ENCODE results near the gene GNB4.

The GNB4 gene

GRCh38 chr3:179451265-179452175, at the start of gene GNB4:
Gene GNB4, minus strand, starts transcription at chr3:179451470. Its CDS starts 25,270 bp downstream, at chr3:179426200.
- peak within 1 kb of the TSS; percentile 89 for H3K4me3 ChIP-seq (ENCODE audit: low read depth, low read length)
- in situ Hi-C loops (cut with HindIII; ENCODE audit: low sequenced_read_pairs): no loop called here
- TF ChIP-seq, protein P1, sequence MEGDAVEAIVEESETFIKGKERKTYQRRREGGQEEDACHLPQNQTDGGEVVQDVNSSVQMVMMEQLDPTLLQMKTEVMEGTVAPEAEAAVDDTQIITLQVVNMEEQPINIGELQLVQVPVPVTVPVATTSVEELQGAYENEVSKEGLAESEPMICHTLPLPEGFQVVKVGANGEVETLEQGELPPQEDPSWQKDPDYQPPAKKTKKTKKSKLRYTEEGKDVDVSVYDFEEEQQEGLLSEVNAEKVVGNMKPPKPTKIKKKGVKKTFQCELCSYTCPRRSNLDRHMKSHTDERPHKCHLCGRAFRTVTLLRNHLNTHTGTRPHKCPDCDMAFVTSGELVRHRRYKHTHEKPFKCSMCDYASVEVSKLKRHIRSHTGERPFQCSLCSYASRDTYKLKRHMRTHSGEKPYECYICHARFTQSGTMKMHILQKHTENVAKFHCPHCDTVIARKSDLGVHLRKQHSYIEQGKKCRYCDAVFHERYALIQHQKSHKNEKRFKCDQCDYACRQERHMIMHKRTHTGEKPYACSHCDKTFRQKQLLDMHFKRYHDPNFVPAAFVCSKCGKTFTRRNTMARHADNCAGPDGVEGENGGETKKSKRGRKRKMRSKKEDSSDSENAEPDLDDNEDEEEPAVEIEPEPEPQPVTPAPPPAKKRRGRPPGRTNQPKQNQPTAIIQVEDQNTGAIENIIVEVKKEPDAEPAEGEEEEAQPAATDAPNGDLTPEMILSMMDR (IDR thresholded peaks at IDR 0.05; ENCODE audit: low read depth, low read length, missing control alignments): no peak
- DNase-seq (ENCODE audit: low read depth): peak; percentile 60

- DNase-seq (ENCODE audit: low read depth): no peak
- in situ Hi-C loops (cut with HindIII; ENCODE audit: low sequenced_read_pairs): no loop called here
- TF ChIP-seq, protein P1 (IDR thresholded peaks at IDR 0.05; ENCODE audit: low read depth, low read length, missing control alignments): no peak
- H3K4me3 ChIP-seq (ENCODE audit: low read depth, low read length): no peak overlapping the region
These were observed 44.2 kb upstream of the GNB4 start for GRCh38 chr3:179495483-179495882.

GRCh38 chr3:179493260-179493659, 42.0 kb upstream of the GNB4 start:
- no peak overlapping the region for H3K4me3 ChIP-seq (ENCODE audit: low read depth, low read length)
- TF ChIP-seq, protein P1 (IDR thresholded peaks at IDR 0.05; ENCODE audit: low read depth, low read length, missing control alignments): no peak
- DNase-seq (ENCODE audit: low read depth): no peak
- in situ Hi-C loops (cut with HindIII; ENCODE audit: low sequenced_read_pairs): no loop called here

DNA sequence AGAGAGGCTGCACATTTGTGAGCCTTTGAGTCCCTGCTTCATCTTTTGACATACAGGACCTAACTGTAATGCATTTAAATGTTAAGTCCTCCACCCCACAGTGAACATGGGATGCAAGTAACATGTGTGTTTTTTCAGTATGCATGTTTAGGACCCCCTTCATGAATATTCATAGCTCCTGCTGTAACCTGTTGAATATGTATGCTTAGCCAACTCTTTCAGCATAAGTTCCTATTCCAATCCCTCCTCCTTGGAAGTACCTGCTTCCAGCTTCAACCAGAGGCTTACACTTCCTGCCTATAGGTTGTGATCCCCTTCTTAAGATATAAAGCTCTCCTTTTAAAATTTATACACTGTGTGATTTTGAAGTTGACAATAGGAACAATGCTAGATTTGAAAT, 36.9 kb upstream of the GNB4 start:
- in situ Hi-C loops (cut with HindIII; ENCODE audit: low sequenced_read_pairs): no loop called here
- no peak for DNase-seq (ENCODE audit: low read depth)
- TF ChIP-seq, protein P1 (IDR thresholded peaks at IDR 0.05; ENCODE audit: low read depth, low read length, missing control alignments): no peak
- no peak overlapping the region for H3K4me3 ChIP-seq (ENCODE audit: low read depth, low read length)

DNA sequence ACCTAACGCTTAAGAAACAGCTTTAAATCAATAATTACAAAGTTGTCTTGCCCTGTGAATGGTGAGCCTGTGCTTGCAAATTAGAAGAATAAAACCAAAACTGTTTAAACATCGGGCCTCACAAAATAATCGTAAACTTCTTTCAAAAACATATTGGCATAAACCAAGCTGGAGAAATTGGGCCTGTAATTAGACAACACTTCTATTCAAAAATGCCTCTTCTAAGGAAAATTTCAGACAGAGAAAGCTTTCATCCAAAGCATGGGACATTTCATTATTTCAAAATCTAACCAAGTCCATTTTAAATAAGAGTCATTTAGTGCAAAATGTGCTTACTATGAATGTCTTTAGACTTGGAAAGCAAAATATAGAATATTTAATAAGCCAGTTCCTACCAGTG, 35.5 kb upstream of the GNB4 start:
- in situ Hi-C loops (cut with HindIII; ENCODE audit: low sequenced_read_pairs): no loop called here
- TF ChIP-seq, protein P1 (IDR thresholded peaks at IDR 0.05; ENCODE audit: low read depth, low read length, missing control alignments): no peak
- no peak for DNase-seq (ENCODE audit: low read depth)
- no peak overlapping the region for H3K4me3 ChIP-seq (ENCODE audit: low read depth, low read length)

- no peak for DNase-seq (ENCODE audit: low read depth)
- TF ChIP-seq, protein P1 (IDR thresholded peaks at IDR 0.05; ENCODE audit: low read depth, low read length, missing control alignments): no peak
- H3K4me3 ChIP-seq (ENCODE audit: low read depth, low read length): no peak overlapping the region
- in situ Hi-C loops (cut with HindIII; ENCODE audit: low sequenced_read_pairs): no loop called here
These were observed 31.6 kb upstream of the GNB4 start for GRCh38 chr3:179482857-179483256.

Measured in astrocyte of the cerebellum (primary cell).